ENCODE results near the gene SCARB1.

The SCARB1 gene

GRCh38 chr12:124771462-124772288, 92.0 kb downstream of the SCARB1 start:
- DNase-seq = peak in 1 of 2 experiments; percentile 23

DNA sequence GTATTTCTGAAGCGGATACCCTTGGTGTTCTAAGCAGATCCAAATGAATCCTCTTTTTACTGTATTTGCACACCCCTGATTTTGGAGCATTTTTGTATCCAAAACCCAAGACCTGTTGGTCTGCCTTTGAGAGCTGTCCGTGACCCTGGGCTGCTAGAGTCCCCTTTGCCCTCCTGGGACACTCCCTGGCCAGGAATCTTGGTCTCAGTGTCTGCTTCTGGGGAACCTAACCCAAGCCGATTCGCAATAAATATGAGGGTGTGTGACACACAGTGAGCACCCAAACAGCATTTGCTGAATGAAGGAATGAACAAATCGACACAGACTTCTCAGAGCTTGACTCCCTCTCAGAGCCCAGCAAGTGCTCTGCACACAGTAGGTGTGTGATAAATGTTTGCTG, 92.9 kb downstream of the SCARB1 start:
- DNase-seq = no peak

- no peak for DNase-seq
Observed at GRCh38 chr12:124769881-124770512, 93.7 kb downstream of the SCARB1 start.

DNA sequence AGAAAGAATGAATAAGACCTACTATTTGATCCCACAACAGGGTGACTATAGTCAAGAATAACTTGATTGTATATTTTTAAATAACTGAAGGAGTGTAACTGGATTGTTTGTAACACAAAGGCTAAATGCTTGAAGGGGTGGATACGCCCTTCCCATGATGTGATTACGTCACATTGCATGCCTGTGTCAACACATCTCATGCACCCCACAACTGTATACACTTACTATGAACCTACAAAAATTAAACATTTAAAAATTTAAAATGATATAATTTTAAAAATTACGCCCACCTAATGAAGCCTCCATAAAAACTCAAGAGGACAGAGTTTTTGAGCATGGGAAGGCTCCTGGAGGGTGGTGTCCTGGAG, 94.5 kb downstream of the SCARB1 start:
- DNase-seq = no peak

- no peak for DNase-seq
Observed at GRCh38 chr12:124768452-124769162, 95.1 kb downstream of the SCARB1 start.

- DNase-seq = peak in 1 of 2 experiments; percentile 31
Observed at GRCh38 chr12:124767066-124767821, 96.4 kb downstream of the SCARB1 start.

- no peak for DNase-seq
Observed at GRCh38 chr12:124766727-124767065, 97.0 kb downstream of the SCARB1 start.

DNA sequence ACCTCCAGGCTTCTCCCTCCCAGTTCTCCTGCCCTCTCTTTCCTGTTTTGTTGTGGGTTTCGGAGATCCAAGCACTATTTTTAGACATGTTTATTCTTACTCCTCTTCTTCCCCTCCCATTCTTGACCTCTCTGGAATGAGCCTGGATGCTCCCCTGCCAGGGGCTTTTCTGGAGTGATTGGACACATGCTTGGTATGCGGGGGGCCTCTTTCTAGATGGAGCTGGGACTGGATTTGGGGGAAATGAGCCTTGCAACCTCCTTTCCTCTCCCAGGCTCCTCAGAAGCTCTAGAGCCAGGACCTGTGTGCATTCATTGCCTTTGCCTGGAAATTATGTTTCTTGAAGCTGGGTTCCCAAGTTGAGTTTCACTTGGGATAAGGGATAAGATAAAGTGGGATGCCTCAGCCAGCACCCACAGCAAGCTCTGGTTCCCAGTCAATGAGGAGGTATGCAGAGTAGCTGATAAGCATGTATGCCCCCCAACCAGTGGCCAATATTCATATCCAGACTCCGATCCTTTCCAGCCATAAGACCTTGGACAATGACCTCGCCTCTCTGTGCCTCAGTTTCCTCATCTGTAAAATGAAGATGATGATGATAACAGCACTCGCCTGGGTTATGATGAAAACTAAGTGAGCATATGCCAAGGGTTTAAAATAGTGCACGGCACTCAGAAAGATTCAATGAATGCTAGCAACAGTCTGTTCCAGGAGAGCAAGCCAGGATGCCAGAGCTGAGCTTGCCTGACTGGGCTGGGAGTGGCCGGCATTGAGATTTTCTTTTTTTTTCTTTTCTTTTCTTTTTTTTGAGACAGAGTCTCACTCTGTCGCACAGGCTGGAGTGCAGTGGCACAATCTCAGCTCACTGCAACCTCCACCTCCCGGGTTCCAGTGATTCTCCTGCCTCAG, 97.8 kb downstream of the SCARB1 start:
- DNase-seq = no peak

GRCh38 chr12:124764870-124765580, 98.6 kb downstream of the SCARB1 start:
- no peak for DNase-seq

DNA sequence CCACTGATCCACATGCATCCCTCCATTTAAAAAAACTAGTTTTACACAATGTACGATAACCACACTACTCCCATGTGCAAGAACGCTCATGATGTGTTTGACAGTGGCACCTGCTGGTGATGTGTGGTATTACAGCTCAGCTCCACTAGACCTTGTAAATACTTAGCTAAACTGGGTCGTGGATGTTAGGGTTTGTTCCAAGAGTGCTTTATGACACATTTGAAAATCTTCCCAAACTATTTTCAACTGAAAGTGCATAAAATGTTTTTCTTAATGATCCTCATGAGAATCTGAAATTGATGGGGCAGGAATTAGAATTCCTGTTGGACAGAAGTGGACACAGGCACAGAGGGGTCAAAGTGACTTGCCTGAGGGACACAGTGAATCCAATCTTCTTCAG, 99.2 kb downstream of the SCARB1 start:
- no peak for DNase-seq

DNA sequence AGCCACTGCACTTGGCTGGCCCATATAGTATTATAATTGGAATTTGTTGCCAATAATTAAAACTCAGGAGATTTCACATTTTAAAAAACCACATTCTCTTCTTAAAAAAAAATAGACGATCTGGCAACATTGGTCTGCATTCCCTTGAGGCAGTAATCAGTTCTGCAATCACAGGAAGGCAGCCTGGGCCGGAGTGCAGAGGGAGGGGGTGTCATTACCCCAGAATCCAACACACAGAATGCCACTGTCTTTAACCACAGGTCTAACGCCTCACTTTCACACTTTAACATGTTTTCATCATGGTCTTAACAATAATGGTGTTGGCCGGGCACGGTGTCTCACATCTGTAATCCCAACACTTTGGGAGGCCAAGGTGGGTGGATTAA, 100.1 kb downstream of the SCARB1 start:
- no peak for DNase-seq

- no peak for DNase-seq
Observed at GRCh38 chr12:124762791-124763593, 100.7 kb downstream of the SCARB1 start.

GRCh38 chr12:124762384-124762783, 101.3 kb downstream of the SCARB1 start:
- DNase-seq = no peak

DNA sequence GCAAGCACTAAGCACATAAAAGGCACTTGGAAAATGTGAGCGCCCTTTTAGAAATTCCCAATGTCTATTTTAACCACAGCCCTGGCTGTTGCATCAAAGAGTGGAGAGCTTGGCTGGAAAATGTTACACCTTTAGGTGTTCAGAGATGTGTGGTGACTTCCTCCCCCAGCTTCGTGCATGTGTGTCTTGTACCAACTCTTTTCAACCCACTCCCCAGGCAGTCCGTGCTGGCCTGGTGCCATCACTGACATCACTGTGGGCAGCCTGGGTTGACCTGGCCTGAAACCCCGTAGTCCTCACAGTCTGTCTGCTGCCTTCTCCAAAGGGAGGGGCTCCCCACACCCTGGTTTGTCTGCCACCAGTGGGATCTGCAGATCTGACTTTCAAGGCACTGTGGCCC, 101.8 kb downstream of the SCARB1 start:
- no peak for DNase-seq

GRCh38 chr12:124761056-124761455, 102.6 kb downstream of the SCARB1 start:
- DNase-seq = no peak

- no peak for DNase-seq
Observed at GRCh38 chr12:124760560-124760959, 103.1 kb downstream of the SCARB1 start.

GRCh38 chr12:124759841-124760503, 103.7 kb downstream of the SCARB1 start:
- no peak for DNase-seq

DNA sequence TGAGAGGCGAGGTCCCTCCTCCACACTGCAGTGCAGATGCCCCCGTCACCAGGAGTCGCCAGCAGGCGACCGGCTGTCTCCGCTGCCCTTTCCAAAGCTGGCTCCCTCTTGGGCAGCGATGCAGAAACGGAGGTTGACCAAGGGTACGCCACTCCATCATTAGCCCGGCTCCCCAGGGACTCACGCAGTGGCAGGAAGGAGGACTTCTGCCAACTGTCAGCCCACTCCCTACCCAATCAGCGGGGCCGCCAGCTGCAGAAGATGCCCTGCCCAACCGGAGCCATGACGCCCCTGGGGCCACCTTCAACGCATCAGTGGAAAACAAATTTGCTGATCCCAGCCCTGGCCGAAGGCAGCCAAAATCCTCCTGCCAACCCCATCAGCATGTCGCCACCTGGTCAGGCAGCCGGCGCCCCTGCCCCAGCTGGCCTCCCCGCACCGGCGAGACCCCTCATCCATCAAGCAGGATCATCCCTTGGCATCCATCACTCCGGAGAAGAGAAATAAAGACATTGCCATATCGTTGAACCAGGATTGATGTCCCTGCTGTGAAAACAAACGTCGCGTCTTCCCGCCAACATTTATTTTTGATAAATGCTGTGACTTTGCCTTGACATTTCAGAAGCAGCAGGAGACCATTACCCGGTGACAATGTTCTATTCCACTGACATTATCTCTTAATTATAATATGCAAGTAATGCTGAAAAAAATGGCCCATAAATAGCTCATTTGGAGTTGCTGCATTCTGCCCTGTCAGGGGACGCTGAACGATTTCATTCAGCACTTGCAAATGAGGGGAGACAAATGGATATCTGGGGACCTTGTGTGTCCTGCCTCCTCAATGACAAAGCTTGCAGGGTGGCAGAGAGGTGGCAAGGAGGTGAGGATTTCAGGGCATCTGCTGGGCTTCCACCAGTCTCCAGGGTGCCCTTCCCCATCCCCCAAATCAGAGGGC, 105.1 kb downstream of the SCARB1 start:
- DNase-seq = peak; percentile 8 to 49

DNA sequence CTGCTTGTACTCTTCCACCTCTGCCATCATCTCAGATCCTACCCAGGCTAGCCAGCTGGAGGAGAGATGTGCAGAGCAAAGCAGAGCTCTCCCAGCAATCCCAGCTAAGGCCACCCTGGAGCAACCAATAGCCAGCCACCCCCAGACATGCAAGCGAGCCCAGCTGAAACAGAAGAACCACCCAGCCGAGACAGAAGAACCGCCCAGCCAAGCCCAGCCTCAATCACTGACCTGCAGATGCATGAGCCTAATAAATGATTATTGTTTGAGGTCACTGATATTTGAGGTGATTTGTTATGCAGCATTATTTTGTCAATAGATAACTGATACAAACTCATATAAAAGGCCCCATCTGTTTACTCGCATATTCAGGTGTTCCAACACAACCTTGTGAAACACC, 106.3 kb downstream of the SCARB1 start:
- no peak for DNase-seq

All from cerebellar nuclear complex (tissue), 1 donor.